Mammary epithelial cell (primary cell): ENCODE results near the gene PATJ.
"Not testable (repeated sequence)": the region's sequence is repeated elsewhere in the genome, so short reads cannot be mapped to it uniquely, and the experiment has no call there.

Experiments used
- CTCF ChIP-seq, 2 donors: IDR thresholded peaks in 1 of 2; conservative IDR thresholded peaks in 1 of 2; 2 replicates each; pipeline ENCODE4 v1.5.1; 2011 to 2012; ENCODE audit warnings: inconsistent platforms in 2 of 2, low read length in 2 of 2, mild to moderate bottlenecking in 2 of 2, control low read depth in 1 of 2, low read depth in 1 of 2; ENCODE audit not compliant: insufficient read depth in 1 of 2; ENCODE audit errors: extremely low read depth in 1 of 2
- EZH2 ChIP-seq: IDR thresholded peaks from 2 replicates; pipeline ENCODE4 v1.6.1; 2012; ENCODE audit warnings: low read length, inconsistent platforms, borderline replicate concordance

- TF ChIP-seq EZH2; CTCF (conservative IDR thresholded peaks at IDR 0.05 in 1 of 2, IDR thresholded peaks at IDR 0.05 in 1 of 2; ENCODE audit: extremely low read depth in 1 of 2, insufficient read depth in 1 of 2, low read depth in 1 of 2, low read length in 2 of 2): not testable (repeated sequence)
Observed at GRCh38 chr1:61801047-61801446, 58.8 kb downstream of the PATJ start.
